ENCODE data around the gene RAB6B.

DNA sequence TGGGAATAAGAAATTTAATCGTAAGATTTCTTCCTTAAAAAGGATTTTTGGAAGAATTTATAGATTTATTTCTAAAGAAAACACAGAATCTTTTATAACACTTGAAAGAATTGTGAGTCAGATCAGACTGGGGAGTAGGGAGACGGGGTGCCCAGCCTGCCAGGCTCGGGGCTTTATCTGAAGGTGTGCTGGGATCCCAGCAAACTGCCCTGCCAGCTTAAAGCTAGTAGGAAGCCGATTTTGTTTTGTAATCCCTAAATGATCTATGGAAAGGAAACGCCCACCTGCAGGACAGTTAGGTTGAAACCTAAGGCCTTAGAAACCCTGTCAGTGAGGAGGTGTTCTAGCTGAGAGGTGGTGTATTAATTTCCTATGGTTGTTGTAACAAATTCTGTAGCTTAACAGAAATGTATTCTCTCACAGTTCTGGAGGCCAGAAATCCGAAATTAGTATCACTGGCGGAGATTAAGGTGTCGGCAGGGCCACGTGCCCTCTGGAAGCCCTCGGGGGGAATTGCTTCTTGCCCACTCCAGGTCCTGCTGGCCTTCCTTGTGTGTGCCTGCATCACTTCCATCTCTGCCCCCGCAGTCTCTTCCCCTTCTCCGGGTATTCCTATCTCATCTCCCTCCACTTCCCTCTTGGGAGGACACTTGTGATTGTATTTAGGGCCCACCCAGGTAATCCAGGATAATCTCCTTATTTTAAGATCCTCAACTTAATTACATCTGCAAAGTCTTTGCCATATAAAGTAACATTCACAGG, 19.3 kb upstream of the RAB6B start:
- TF ChIP-seq, protein P1, sequence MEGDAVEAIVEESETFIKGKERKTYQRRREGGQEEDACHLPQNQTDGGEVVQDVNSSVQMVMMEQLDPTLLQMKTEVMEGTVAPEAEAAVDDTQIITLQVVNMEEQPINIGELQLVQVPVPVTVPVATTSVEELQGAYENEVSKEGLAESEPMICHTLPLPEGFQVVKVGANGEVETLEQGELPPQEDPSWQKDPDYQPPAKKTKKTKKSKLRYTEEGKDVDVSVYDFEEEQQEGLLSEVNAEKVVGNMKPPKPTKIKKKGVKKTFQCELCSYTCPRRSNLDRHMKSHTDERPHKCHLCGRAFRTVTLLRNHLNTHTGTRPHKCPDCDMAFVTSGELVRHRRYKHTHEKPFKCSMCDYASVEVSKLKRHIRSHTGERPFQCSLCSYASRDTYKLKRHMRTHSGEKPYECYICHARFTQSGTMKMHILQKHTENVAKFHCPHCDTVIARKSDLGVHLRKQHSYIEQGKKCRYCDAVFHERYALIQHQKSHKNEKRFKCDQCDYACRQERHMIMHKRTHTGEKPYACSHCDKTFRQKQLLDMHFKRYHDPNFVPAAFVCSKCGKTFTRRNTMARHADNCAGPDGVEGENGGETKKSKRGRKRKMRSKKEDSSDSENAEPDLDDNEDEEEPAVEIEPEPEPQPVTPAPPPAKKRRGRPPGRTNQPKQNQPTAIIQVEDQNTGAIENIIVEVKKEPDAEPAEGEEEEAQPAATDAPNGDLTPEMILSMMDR (optimal IDR thresholded peaks at IDR 0.05 in 1 of 3, IDR thresholded peaks at IDR 0.05 in 1 of 3, conservative IDR thresholded peaks at IDR 0.05 in 1 of 3; ENCODE audit: extremely low read depth in 1 of 3, insufficient read depth in 2 of 3, low read length in 3 of 3), result no peak
- TF ChIP-seq EZH2 (IDR thresholded peaks at IDR 0.05; ENCODE audit: low read length), result no peak
